Measurements from ENCODE around the gene PARD3.

- no peak for TF ChIP-seq EZH2 (IDR thresholded peaks at IDR 0.05; ENCODE audit: insufficient read depth, poor library complexity, severe bottlenecking)
- no peak for TF ChIP-seq EZH2phosphoT487 (IDR thresholded peaks at IDR 0.05; ENCODE audit: insufficient read depth, low read depth)
These were observed 69.9 kb downstream of the PARD3 start for GRCh38 chr10:34745244-34745643.
